Gastroesophageal sphincter (tissue), 4 donors: Measurements from ENCODE around the gene CDADC1. TPM values are rescaled to one million over a fixed set of nuclear protein-coding genes. Genes with fewer than 3 reads are reported as not detected.

Experiments
- ATAC-seq: fragments of 150-250 bp; one replicate; pipeline ENCODE4 v1.9.1; 2016; ENCODE audit warnings: mild to moderate bottlenecking, moderate library complexity
- H3K27ac ChIP-seq, 4 donors: fragments of 200-600 bp; sonication (generic) in 3 of 4; 1 replicate in 3 of 4; 2 replicates in 1 of 4; pipeline ENCODE4 v1.5.1; 2016 to 2019
- H3K27me3 ChIP-seq: fragments of 200-600 bp; sonication (generic); one replicate; pipeline ENCODE4 v1.5.1; 2019
- H3K36me3 ChIP-seq, 2 donors: fragments of 200-600 bp; sonication (generic); one replicate each; pipeline ENCODE4 v1.5.1; 2019; ENCODE audit warnings: control low read depth in 1 of 2
- H3K4me1 ChIP-seq, 3 donors: fragments of 200-600 bp; sonication (generic); 1 replicate in 2 of 3; 2 replicates in 1 of 3; pipeline ENCODE4 v1.5.1; 2016 to 2019; ENCODE audit warnings: control low read depth in 2 of 3
- H3K4me3 ChIP-seq, 2 donors: fragments of 200-600 bp; sonication (generic); one replicate each; pipeline ENCODE4 v1.5.1; 2019; ENCODE audit warnings: mild to moderate bottlenecking in 1 of 2, moderate library complexity in 1 of 2
- H3K9me3 ChIP-seq, 3 donors: fragments of 200-600 bp; sonication (generic); one replicate each; pipeline ENCODE4 v1.5.1; 2017 to 2019; ENCODE audit warnings: control low read depth in 2 of 3
- CTCF ChIP-seq, 4 experiments: fragments of 200-600 bp in 2 of 4; fragments of 450-650 bp in 2 of 4; sonication (generic) in 1 of 4; IDR thresholded peaks; one replicate each; pipeline ENCODE4 v1.5.1; 2017 to 2019; ENCODE audit warnings: antibody characterized with exemption in 4 of 4, mild to moderate bottlenecking in 2 of 4, moderate library complexity in 2 of 4
- EP300 ChIP-seq: sonication (generic); formaldehyde crosslinking; IDR thresholded peaks from one replicate; pipeline ENCODE4 v1.6.1; 2017; ENCODE audit warnings: antibody characterized with exemption, mild to moderate bottlenecking
- POLR2A ChIP-seq, 2 donors: fragments of 450-650 bp; IDR thresholded peaks; one replicate each; pipeline ENCODE4 v1.6.1; 2017; ENCODE audit warnings: antibody characterized with exemption in 2 of 2, mild to moderate bottlenecking in 2 of 2, moderate library complexity in 1 of 2
- POLR2AphosphoS5 ChIP-seq: sonication (generic); formaldehyde crosslinking; IDR thresholded peaks from one replicate; pipeline ENCODE4 v1.6.1; 2017; ENCODE audit warnings: antibody characterized with exemption
- WGBS, 2 donors: methylation state at CpG; one replicate each; pipeline ENCODE4 v1.1.5; 2018; ENCODE audit warnings: low coverage in 1 of 2; 5-methylcytosine and 5-hydroxymethylcytosine counted together
- total RNA-seq, 4 donors: library from RNA; depleted of rRNA; stranded (reverse); fragments of >200 nt; gene quantifications; one replicate each; pipeline ENCODE4 v1.1.0, GENCODE V29; 2016

CDADC1 gene
- total RNA-seq, 4 donors from 2014 or later = 5.8 to 9.3 (median 6.7) TPM

- peaks cover 0 to 61% of the 10 kb centered on the region in 2 donors for H3K36me3 ChIP-seq
- WGBS, 2 donors = 88 to 92% methylated on average over 3 of the region's 3 CpGs
These were observed 93.8 kb downstream of the CDADC1 start for GRCh38 chr13:49341517-49341916.

GRCh38 chr13:49341941-49342340 lies 94.2 kb downstream of the CDADC1 start:
- H3K27me3 ChIP-seq = no peaks in the 10 kb centered on the region
- no peak for ATAC-seq
- H3K36me3 ChIP-seq = peaks cover 0 to 57% of the 10 kb centered on the region in 2 donors
- no peak overlapping the region for H3K4me3 ChIP-seq
- no peak for TF ChIP-seq POLR2AphosphoS5
- no peak for TF ChIP-seq CTCF (IDR thresholded peaks at IDR 0.05)
- no peak for TF ChIP-seq EP300
- no peak for TF ChIP-seq POLR2A (IDR thresholded peaks at IDR 0.05)
- H3K27ac ChIP-seq = no peak overlapping the region
- no peaks in the 10 kb centered on the region for H3K9me3 ChIP-seq
- H3K4me1 ChIP-seq = no peaks in the 10 kb centered on the region

More at GRCh38 chr13:49341517-49341916, 93.8 kb downstream of the CDADC1 start:
- H3K4me1 ChIP-seq = no peaks in the 10 kb centered on the region
- no peaks in the 10 kb centered on the region for H3K27me3 ChIP-seq
- H3K27ac ChIP-seq = no peak overlapping the region
- TF ChIP-seq POLR2AphosphoS5 = no peak
- no peak for TF ChIP-seq POLR2A (IDR thresholded peaks at IDR 0.05)
- TF ChIP-seq CTCF (IDR thresholded peaks at IDR 0.05) = no peak
- TF ChIP-seq EP300 = no peak
- no peak for ATAC-seq
- H3K4me3 ChIP-seq = no peak overlapping the region
- no peaks in the 10 kb centered on the region for H3K9me3 ChIP-seq

GRCh38 chr13:49342454-49342853 lies 94.7 kb downstream of the CDADC1 start:
- WGBS, 2 donors = 72 to 90% methylated on average over 2 of the region's 2 CpGs
- H3K36me3 ChIP-seq = peaks cover 0 to 53% of the 10 kb centered on the region in 2 donors
- H3K9me3 ChIP-seq = no peaks in the 10 kb centered on the region
- no peak for ATAC-seq
- H3K4me3 ChIP-seq = no peak overlapping the region
- H3K4me1 ChIP-seq = no peaks in the 10 kb centered on the region
- no peak overlapping the region for H3K27ac ChIP-seq
- H3K27me3 ChIP-seq = no peaks in the 10 kb centered on the region
- TF ChIP-seq POLR2AphosphoS5 (no peak), EP300 (no peak), POLR2A (IDR thresholded peaks at IDR 0.05) (no peak), CTCF (IDR thresholded peaks at IDR 0.05) (no peak)

Other genes starting within 250 kb of the CDADC1 start
- gene MLNR, start 27.6 kb upstream of the CDADC1 start, total RNA-seq = under 1 TPM in 1 of 4 donors, not detected in 3; 0.35 TPM
- 100 to 1,000 TPM in 3 of 4 donors, 10 to 100 TPM in 1; 84.2 to 131 (median 114) TPM for gene CAB39L, start 196.1 kb downstream of the CDADC1 start, total RNA-seq
- 10 to 100 TPM in 3 of 4 donors, 1 to 10 TPM in 1; 10.0 to 13.4 (median 10.6) TPM for gene SETDB2, start 196.3 kb downstream of the CDADC1 start, total RNA-seq
- gene PHF11, start 248.0 kb downstream of the CDADC1 start, total RNA-seq = 10 to 100 TPM; 33.1 to 42.7 (median 38.7) TPM